NT2/D1 (cell line): ENCODE results near the gene AP5B1.

Source experiments
- SUZ12 ChIP-seq: IDR thresholded peaks from 2 replicates; pipeline ENCODE4 v1.6.1; 2011; ENCODE audit not compliant: insufficient read length, insufficient read depth; ENCODE audit errors: extremely low read depth
- YY1 ChIP-seq: IDR thresholded peaks from 2 replicates; pipeline ENCODE4 v1.6.1; 2011; ENCODE audit not compliant: insufficient read length, insufficient read depth
- ZNF274 ChIP-seq: IDR thresholded peaks from 2 replicates; pipeline ENCODE4 v1.6.1; 2011; ENCODE audit warnings: mild to moderate bottlenecking, low read depth, low read length

- no peak for TF ChIP-seq ZNF274
- TF ChIP-seq YY1 = no peak
- no peak for TF ChIP-seq SUZ12
Observed at GRCh38 chr11:65794570-65795510, 14.1 kb upstream of the AP5B1 start.
